ENCODE results near the gene RDM1.
A peak's percentile ranks its signal among the peaks of the same experiment; 100 is the strongest.

DNA sequence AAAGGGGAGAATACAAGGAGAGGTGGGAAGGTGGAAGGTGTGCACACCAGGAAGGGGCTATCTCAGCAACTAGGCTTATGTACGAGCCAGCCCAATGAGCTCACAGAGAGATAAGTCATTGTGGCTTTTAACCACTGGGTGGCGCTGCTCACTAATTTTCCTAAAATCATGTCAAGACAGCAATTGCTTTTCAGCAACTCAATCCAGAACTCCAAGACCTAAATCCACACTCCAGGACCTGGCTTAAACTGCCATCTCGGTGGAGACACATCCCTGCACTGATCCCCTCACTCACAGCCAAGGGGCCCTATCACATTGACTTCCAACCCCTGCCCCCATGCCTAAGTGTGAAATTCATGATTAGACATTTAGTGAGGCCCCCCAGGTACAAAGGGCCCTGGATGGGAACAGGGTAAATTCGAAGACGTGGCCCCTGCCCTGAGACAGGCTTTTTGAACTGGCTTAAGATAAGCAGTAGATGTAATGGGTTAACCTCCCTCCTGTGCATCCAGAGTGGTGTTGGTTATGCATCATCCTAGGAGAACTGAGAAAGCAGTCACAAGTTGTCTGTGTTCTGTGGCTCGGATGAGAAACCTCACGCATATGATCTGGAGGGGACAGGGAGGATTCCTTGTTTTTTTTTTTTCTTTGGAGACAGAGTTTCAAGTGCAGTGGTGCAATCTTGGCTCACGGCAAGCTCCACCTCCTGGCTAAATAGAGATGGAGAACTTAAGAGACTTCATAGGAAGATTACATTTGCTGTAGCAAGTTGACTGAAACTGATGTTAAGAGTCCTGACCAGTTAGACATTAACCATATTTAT, 39.2 kb upstream of the RDM1 start:
- TF ChIP-seq, protein P1, sequence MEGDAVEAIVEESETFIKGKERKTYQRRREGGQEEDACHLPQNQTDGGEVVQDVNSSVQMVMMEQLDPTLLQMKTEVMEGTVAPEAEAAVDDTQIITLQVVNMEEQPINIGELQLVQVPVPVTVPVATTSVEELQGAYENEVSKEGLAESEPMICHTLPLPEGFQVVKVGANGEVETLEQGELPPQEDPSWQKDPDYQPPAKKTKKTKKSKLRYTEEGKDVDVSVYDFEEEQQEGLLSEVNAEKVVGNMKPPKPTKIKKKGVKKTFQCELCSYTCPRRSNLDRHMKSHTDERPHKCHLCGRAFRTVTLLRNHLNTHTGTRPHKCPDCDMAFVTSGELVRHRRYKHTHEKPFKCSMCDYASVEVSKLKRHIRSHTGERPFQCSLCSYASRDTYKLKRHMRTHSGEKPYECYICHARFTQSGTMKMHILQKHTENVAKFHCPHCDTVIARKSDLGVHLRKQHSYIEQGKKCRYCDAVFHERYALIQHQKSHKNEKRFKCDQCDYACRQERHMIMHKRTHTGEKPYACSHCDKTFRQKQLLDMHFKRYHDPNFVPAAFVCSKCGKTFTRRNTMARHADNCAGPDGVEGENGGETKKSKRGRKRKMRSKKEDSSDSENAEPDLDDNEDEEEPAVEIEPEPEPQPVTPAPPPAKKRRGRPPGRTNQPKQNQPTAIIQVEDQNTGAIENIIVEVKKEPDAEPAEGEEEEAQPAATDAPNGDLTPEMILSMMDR (IDR thresholded peaks at IDR 0.05; ENCODE audit: low read depth, low read length) = peak; percentile 89
- TF ChIP-seq EZH2phosphoT487 (IDR thresholded peaks at IDR 0.05; ENCODE audit: low read depth) = no peak
